Memory B cell (primary cell): ENCODE data around the gene OR10G8.

ENCODE experiments used
- ATAC-seq: fragments of 150-1000 bp; cut with Tn5 transposase; 2 replicates; pipeline ENCODE4 v1.10.0; 2021; ENCODE audit warnings: low read depth, mild to moderate bottlenecking, moderate library complexity
- DNase-seq, 2 donors: peaks; one replicate each; pipeline ENCODE4 v3.0.0; 2022; ENCODE audit warnings: low spot score in 2 of 2
- H3K27ac Mint-ChIP-seq: one replicate; pipeline ENCODE4 v1.8.0; 2022; ENCODE audit warnings: mild to moderate bottlenecking, moderate library complexity, mixed read lengths
- H3K27me3 Mint-ChIP-seq: one replicate; pipeline ENCODE4 v1.8.0; 2022; ENCODE audit warnings: mixed read lengths
- H3K36me3 Mint-ChIP-seq: one replicate; pipeline ENCODE4 v1.8.0; 2022; ENCODE audit warnings: mild to moderate bottlenecking, mixed read lengths
- H3K4me1 Mint-ChIP-seq: one replicate; pipeline ENCODE4 v1.8.0; 2022; ENCODE audit warnings: mixed read lengths
- H3K4me3 Mint-ChIP-seq: one replicate; pipeline ENCODE4 v1.8.0; 2022; ENCODE audit warnings: mild to moderate bottlenecking, moderate library complexity, mixed read lengths
- H3K9me3 Mint-ChIP-seq: one replicate; pipeline ENCODE4 v1.8.0; 2022; ENCODE audit warnings: mixed read lengths

Gene OR10G8

GRCh38 chr11:124070915-124071622, 44.5 kb downstream of the OR10G8 start:
- DNase-seq: peak; percentile 41 to 55
- peak overlapping the region; percentile 31 for H3K4me3 Mint-ChIP-seq
- no peaks in the 10 kb centered on the region for H3K9me3 Mint-ChIP-seq
- no peaks in the 10 kb centered on the region for H3K36me3 Mint-ChIP-seq
- ATAC-seq: peak; percentile 64
- peaks cover 12% of the 10 kb centered on the region for H3K4me1 Mint-ChIP-seq
- no peak overlapping the region for H3K27ac Mint-ChIP-seq
- peaks cover 13% of the 10 kb centered on the region for H3K27me3 Mint-ChIP-seq

- Mint-ChIP-seq H3K27me3 (peaks cover 13% of the 10 kb centered on the region), H3K4me1 (peaks cover 15% of the 10 kb centered on the region), H3K27ac (no peak overlapping the region), H3K4me3 (no peak overlapping the region), H3K9me3 (no peaks in the 10 kb centered on the region), H3K36me3 (no peaks in the 10 kb centered on the region)
- ATAC-seq (no peak), DNase-seq (no peak)
These were observed 45.0 kb downstream of the OR10G8 start for GRCh38 chr11:124071623-124071948.

GRCh38 chr11:124072147-124072546, 45.5 kb downstream of the OR10G8 start:
- Mint-ChIP-seq H3K4me3 (no peak overlapping the region), H3K27me3 (peaks cover 12% of the 10 kb centered on the region), H3K27ac (no peak overlapping the region)

GRCh38 chr11:124074554-124074953, 48.0 kb downstream of the OR10G8 start:
- H3K27me3 Mint-ChIP-seq: peaks cover 6% of the 10 kb centered on the region
- H3K4me1 Mint-ChIP-seq: peaks cover 11% of the 10 kb centered on the region
- H3K4me3 Mint-ChIP-seq: no peak overlapping the region
- H3K27ac Mint-ChIP-seq: no peak overlapping the region
- no peaks in the 10 kb centered on the region for H3K9me3 Mint-ChIP-seq
- ATAC-seq (no peak), DNase-seq (no peak)
- no peaks in the 10 kb centered on the region for H3K36me3 Mint-ChIP-seq

More at GRCh38 chr11:124072147-124072546, 45.5 kb downstream of the OR10G8 start:
- no peaks in the 10 kb centered on the region for H3K36me3 Mint-ChIP-seq
- DNase-seq (no peak), ATAC-seq (no peak)
- no peaks in the 10 kb centered on the region for H3K9me3 Mint-ChIP-seq
- H3K4me1 Mint-ChIP-seq: peaks cover 15% of the 10 kb centered on the region

- DNase-seq (no peak), ATAC-seq (no peak)
- Mint-ChIP-seq H3K4me3 (peak overlapping the region; percentile 14), H3K4me1 (peaks cover 11% of the 10 kb centered on the region), H3K27ac (no peak overlapping the region), H3K27me3 (peaks cover 6% of the 10 kb centered on the region), H3K9me3 (no peaks in the 10 kb centered on the region), H3K36me3 (no peaks in the 10 kb centered on the region)
These were observed 48.9 kb downstream of the OR10G8 start for GRCh38 chr11:124075492-124075840.

GRCh38 chr11:124075841-124076651, 49.4 kb downstream of the OR10G8 start:
- peaks cover 6% of the 10 kb centered on the region for H3K27me3 Mint-ChIP-seq
- no peaks in the 10 kb centered on the region for H3K36me3 Mint-ChIP-seq

GRCh38 chr11:124077266-124077665, 50.7 kb downstream of the OR10G8 start:
- H3K27ac Mint-ChIP-seq: no peak overlapping the region
- H3K27me3 Mint-ChIP-seq: peaks cover 8% of the 10 kb centered on the region
- H3K36me3 Mint-ChIP-seq: no peaks in the 10 kb centered on the region
- H3K9me3 Mint-ChIP-seq: no peaks in the 10 kb centered on the region
- DNase-seq: no peak
- H3K4me3 Mint-ChIP-seq: no peak overlapping the region
- no peak for ATAC-seq
- H3K4me1 Mint-ChIP-seq: peaks cover 4% of the 10 kb centered on the region

More at GRCh38 chr11:124075841-124076651, 49.4 kb downstream of the OR10G8 start:
- peaks cover 6% of the 10 kb centered on the region for H3K4me1 Mint-ChIP-seq
- peak overlapping the region; percentile 65 for H3K4me3 Mint-ChIP-seq
- ATAC-seq: peak; percentile 57
- no peaks in the 10 kb centered on the region for H3K9me3 Mint-ChIP-seq
- no peak overlapping the region for H3K27ac Mint-ChIP-seq
- no peak for DNase-seq

GRCh38 chr11:124078591-124078990, 52.0 kb downstream of the OR10G8 start:
- Mint-ChIP-seq H3K36me3 (no peaks in the 10 kb centered on the region), H3K9me3 (no peaks in the 10 kb centered on the region), H3K27ac (no peak overlapping the region), H3K27me3 (peaks cover 12% of the 10 kb centered on the region), H3K4me1 (peaks cover 4% of the 10 kb centered on the region), H3K4me3 (no peak overlapping the region)
- ATAC-seq (no peak), DNase-seq (no peak)

- H3K27ac Mint-ChIP-seq: no peak overlapping the region
- DNase-seq (no peak), ATAC-seq (no peak)
- H3K9me3 Mint-ChIP-seq: no peaks in the 10 kb centered on the region
- no peaks in the 10 kb centered on the region for H3K36me3 Mint-ChIP-seq
- no peak overlapping the region for H3K4me3 Mint-ChIP-seq
- peaks cover 4% of the 10 kb centered on the region for H3K4me1 Mint-ChIP-seq
- peaks cover 13% of the 10 kb centered on the region for H3K27me3 Mint-ChIP-seq
These were observed 53.2 kb downstream of the OR10G8 start for GRCh38 chr11:124079631-124080326.
